ENCODE data around the gene TNFRSF11A. TPM values are rescaled to one million over a fixed set of nuclear protein-coding genes. Genes with fewer than 3 reads are reported as not detected.

TNFRSF11A gene
- total RNA-seq, 2 experiments from 2014 or later, result 1.7 TPM

GRCh38 chr18:62420513-62421209 is 95.6 kb downstream of the TNFRSF11A start:
- Histone ChIP-seq H3K27ac (ENCODE audit: low read depth in 1 of 2, low read length in 2 of 2) (peak overlapping the region; percentile 73 to 77), H3K4me3 (ENCODE audit: low read length) (peak overlapping the region; percentile 42), H3K9me3 (ENCODE audit: control insufficient read depth in 1 of 2, insufficient read depth in 1 of 2, low read length in 2 of 2) (no peaks in the 10 kb centered on the region), H3K27me3 (ENCODE audit: control insufficient read depth in 1 of 2, insufficient read depth in 2 of 2, low read length in 2 of 2) (no peaks in the 10 kb centered on the region), H3K4me1 (ENCODE audit: insufficient read depth, low read length) (peaks cover 24% of the 10 kb centered on the region), H3K36me3 (ENCODE audit: insufficient read depth, low read length) (no peaks in the 10 kb centered on the region)
- Mint-ChIP-seq H3K27ac (peak overlapping the region; percentile 85), H3K4me1 (ENCODE audit: low read depth) (peaks cover 36% of the 10 kb centered on the region), H3K36me3 (ENCODE audit: low read depth) (no peaks in the 10 kb centered on the region), H3K4me3 (peak overlapping the region; percentile 58), H3K27me3 (no peaks in the 10 kb centered on the region), H3K9me3 (no peaks in the 10 kb centered on the region)
- CTCF ChIA-PET, result interaction anchor here (1.2 to 1.5 kb wide), 2 partner anchors 85 to 106 kb away, joined by 3 read pairs; no protein-coding TSS in a partner anchor
- intact Hi-C loops (cut with DNase I, micrococcal nuclease), result no loop called here
- ATAC-seq (ENCODE audit: poor library complexity), result peak; percentile 99
- TF ChIP-seq, protein P1, sequence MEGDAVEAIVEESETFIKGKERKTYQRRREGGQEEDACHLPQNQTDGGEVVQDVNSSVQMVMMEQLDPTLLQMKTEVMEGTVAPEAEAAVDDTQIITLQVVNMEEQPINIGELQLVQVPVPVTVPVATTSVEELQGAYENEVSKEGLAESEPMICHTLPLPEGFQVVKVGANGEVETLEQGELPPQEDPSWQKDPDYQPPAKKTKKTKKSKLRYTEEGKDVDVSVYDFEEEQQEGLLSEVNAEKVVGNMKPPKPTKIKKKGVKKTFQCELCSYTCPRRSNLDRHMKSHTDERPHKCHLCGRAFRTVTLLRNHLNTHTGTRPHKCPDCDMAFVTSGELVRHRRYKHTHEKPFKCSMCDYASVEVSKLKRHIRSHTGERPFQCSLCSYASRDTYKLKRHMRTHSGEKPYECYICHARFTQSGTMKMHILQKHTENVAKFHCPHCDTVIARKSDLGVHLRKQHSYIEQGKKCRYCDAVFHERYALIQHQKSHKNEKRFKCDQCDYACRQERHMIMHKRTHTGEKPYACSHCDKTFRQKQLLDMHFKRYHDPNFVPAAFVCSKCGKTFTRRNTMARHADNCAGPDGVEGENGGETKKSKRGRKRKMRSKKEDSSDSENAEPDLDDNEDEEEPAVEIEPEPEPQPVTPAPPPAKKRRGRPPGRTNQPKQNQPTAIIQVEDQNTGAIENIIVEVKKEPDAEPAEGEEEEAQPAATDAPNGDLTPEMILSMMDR (IDR thresholded peaks at IDR 0.05), result no peak
- DNase-seq, result peak; percentile 19 to 92 (median 64)
- POLR2A ChIA-PET, result interaction anchor here (0.6 to 2.5 kb wide), 8 partner anchors 22 to 295 kb away, joined by 3 to 14 read pairs (median 8); partner anchors contain the start of genes PHLPP1, PIGN and RELCH

GRCh38 chr18:62425465-62426190 is 100.5 kb downstream of the TNFRSF11A start:
- no peaks in the 10 kb centered on the region for H3K27me3 ChIP-seq (ENCODE audit: control insufficient read depth in 1 of 2, insufficient read depth in 2 of 2, low read length in 2 of 2)
- Mint-ChIP-seq H3K27ac (no peak overlapping the region), H3K36me3 (ENCODE audit: low read depth) (no peaks in the 10 kb centered on the region), H3K9me3 (peaks cover 4% of the 10 kb centered on the region), H3K27me3 (no peaks in the 10 kb centered on the region), H3K4me1 (ENCODE audit: low read depth) (peaks cover 18% of the 10 kb centered on the region), H3K4me3 (no peak overlapping the region)
- CTCF ChIA-PET, result interaction anchor here (0.6 to 2.0 kb wide), 19 partner anchors 9 to 970 kb away, joined by 3 to 17 read pairs (median 4); partner anchors contain the start of gene ZCCHC2
- no peak overlapping the region for H3K4me3 ChIP-seq (ENCODE audit: low read length)
- ATAC-seq (ENCODE audit: poor library complexity), result peak; percentile 51
- no peaks in the 10 kb centered on the region for H3K36me3 ChIP-seq (ENCODE audit: insufficient read depth, low read length)
- TF ChIP-seq, protein P1 (IDR thresholded peaks at IDR 0.05), result peak; percentile 83
- intact Hi-C loops (cut with DNase I, micrococcal nuclease), result loop anchor here (1.0 to 5.0 kb wide), 6 partner anchors 97 to 997 kb away; partner anchors contain the start of genes ZCCHC2 (in 2 of the 2) and VPS4B (in 1 of the 2)
- POLR2A ChIA-PET, result interaction anchor here (0.6 to 1.2 kb wide), 6 partner anchors 96 to 144 kb away, joined by 3 to 8 read pairs (median 4); partner anchors contain the start of gene ZCCHC2
- H3K9me3 ChIP-seq (ENCODE audit: control insufficient read depth in 1 of 2, insufficient read depth in 1 of 2, low read length in 2 of 2), result peaks cover 0 to 5% of the 10 kb centered on the region in 2 experiments
- H3K4me1 ChIP-seq (ENCODE audit: insufficient read depth, low read length), result peaks cover 12% of the 10 kb centered on the region
- H3K27ac ChIP-seq (ENCODE audit: low read depth in 1 of 2, low read length in 2 of 2), result no peak overlapping the region
- peak in 13 of 14 experiments; percentile 5 to 85 (median 31) for DNase-seq

GRCh38 chr18:62426191-62426488 is 101.0 kb downstream of the TNFRSF11A start:
- peaks cover 13% of the 10 kb centered on the region for H3K4me1 Mint-ChIP-seq (ENCODE audit: low read depth)

More at GRCh38 chr18:62426191-62426488, 101.0 kb downstream of the TNFRSF11A start:
- H3K9me3 ChIP-seq (ENCODE audit: control insufficient read depth in 1 of 2, insufficient read depth in 1 of 2, low read length in 2 of 2), result peaks cover 0 to 5% of the 10 kb centered on the region in 2 experiments
- ATAC-seq (ENCODE audit: poor library complexity) (no peak), DNase-seq (no peak)
- Mint-ChIP-seq H3K27me3 (no peaks in the 10 kb centered on the region), H3K9me3 (peaks cover 4% of the 10 kb centered on the region), H3K27ac (no peak overlapping the region), H3K36me3 (ENCODE audit: low read depth) (no peaks in the 10 kb centered on the region), H3K4me3 (no peak overlapping the region)
- H3K27me3 ChIP-seq (ENCODE audit: control insufficient read depth in 1 of 2, insufficient read depth in 2 of 2, low read length in 2 of 2), result no peaks in the 10 kb centered on the region
- intact Hi-C loops (cut with DNase I, micrococcal nuclease), result loop anchor here in 1 of 2 experiments (5.0 kb wide), 3 partner anchors 96 to 996 kb away; partner anchors contain the start of genes VPS4B and ZCCHC2
- no peak overlapping the region for H3K4me3 ChIP-seq (ENCODE audit: low read length)
- peaks cover 7% of the 10 kb centered on the region for H3K4me1 ChIP-seq (ENCODE audit: insufficient read depth, low read length)
- TF ChIP-seq, protein P1 (IDR thresholded peaks at IDR 0.05), result no peak
- ChIA-PET CTCF (interaction anchor here (0.7 to 2.0 kb wide), 18 partner anchors 9 to 969 kb away, joined by 3 to 17 read pairs (median 4); partner anchors contain the start of gene ZCCHC2), POLR2A (interaction anchor here (0.6 to 1.2 kb wide), 5 partner anchors 96 to 144 kb away, joined by 3 to 8 read pairs (median 5); partner anchors contain the start of gene ZCCHC2)
- no peaks in the 10 kb centered on the region for H3K36me3 ChIP-seq (ENCODE audit: insufficient read depth, low read length)
- no peak overlapping the region for H3K27ac ChIP-seq (ENCODE audit: low read depth in 1 of 2, low read length in 2 of 2)

All from CD4-positive, alpha-beta T cell (primary cell).